GM12878 (cell line): Measurements from ENCODE around the gene CAP2.

Experiments
- BHLHE40 ChIP-seq, 2 experiments: fragments of 450-650 bp in 1 of 2; IDR thresholded peaks; 2 replicates each; pipeline ENCODE4 v1.6.1; 2011 to 2017; ENCODE audit warnings: low read depth in 2 of 2, borderline replicate concordance in 1 of 2, improper control_type of control experiment in 1 of 2, low read length in 1 of 2, mild to moderate bottlenecking in 1 of 2
- CTCF ChIP-seq, 3 experiments: IDR thresholded peaks in 2 of 3; conservative IDR thresholded peaks in 1 of 3; 2 replicates each; pipeline ENCODE4 v1.5.1; 2011; ENCODE audit warnings: low read depth in 3 of 3, low read length in 3 of 3, mild to moderate bottlenecking in 3 of 3, control low read depth in 2 of 3, moderate library complexity in 2 of 3, inconsistent platforms in 1 of 3, mixed read lengths in 1 of 3; ENCODE audit not compliant: control insufficient read depth in 2 of 3, insufficient read depth in 1 of 3; ENCODE audit errors: extremely low read depth in 1 of 3
- MAX ChIP-seq: IDR thresholded peaks from 2 replicates; pipeline ENCODE4 v1.6.1; 2012; ENCODE audit warnings: low read depth, low read length, improper control_type of control experiment
- NR2C1 ChIP-seq: fragments of 450-650 bp; IDR thresholded peaks from 2 replicates; pipeline ENCODE4 v1.6.1; 2017; ENCODE audit warnings: antibody characterized with exemption, mild to moderate bottlenecking, moderate library complexity
- POLR2A ChIP-seq: IDR thresholded peaks from 2 replicates; pipeline ENCODE4 v1.6.1; 2011; ENCODE audit warnings: low read depth, mild to moderate bottlenecking, low read length
- RAD51 ChIP-seq: fragments of 450-650 bp; IDR thresholded peaks from 2 replicates; pipeline ENCODE4 v1.6.1; 2016; ENCODE audit warnings: moderate library complexity, mild to moderate bottlenecking, inconsistent platforms
- RELA ChIP-seq: fragments of 450-650 bp; IDR thresholded peaks from 2 replicates; pipeline ENCODE4 v1.8.0; 2014; ENCODE audit warnings: borderline replicate concordance; ENCODE audit not compliant: partially characterized antibody
- SPI1 ChIP-seq: IDR thresholded peaks from 2 replicates; pipeline ENCODE4 v1.6.1; 2011; ENCODE audit warnings: low read depth, mild to moderate bottlenecking, low read length, moderate library complexity, borderline replicate concordance; ENCODE audit not compliant: insufficient read depth
- YBX1 ChIP-seq: fragments of 450-650 bp; IDR thresholded peaks from 2 replicates; pipeline ENCODE4 v1.6.1; 2016; ENCODE audit warnings: antibody characterized with exemption
- YY1 ChIP-seq: IDR thresholded peaks from 2 replicates; pipeline ENCODE4 v1.6.1; 2011; ENCODE audit warnings: low read depth, mild to moderate bottlenecking, low read length
- ZNF24 ChIP-seq: fragments of 450-650 bp; IDR thresholded peaks from 2 replicates; pipeline ENCODE4 v1.6.1; 2017; ENCODE audit warnings: antibody characterized with exemption, mild to moderate bottlenecking

DNA sequence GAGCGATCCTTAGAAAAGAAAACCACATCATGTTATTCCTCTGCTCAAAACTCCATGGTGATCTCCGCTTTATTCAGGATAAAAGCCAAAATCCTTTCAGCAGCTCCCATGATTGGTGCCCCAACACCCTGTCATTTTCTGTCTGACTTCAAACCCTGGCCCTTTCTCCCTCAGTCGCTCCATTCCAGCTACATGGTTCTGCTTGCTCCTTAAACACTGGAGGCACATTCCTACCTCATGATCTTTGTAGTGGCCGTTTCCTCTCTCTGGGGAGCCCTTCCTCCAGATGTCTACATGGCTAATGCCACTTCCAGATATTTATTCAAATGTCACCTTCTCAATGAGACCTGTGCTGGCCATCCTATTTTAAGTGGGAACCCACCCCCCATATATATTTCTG is 100.8 kb downstream of the CAP2 start:
- TF ChIP-seq CTCF (IDR thresholded peaks at IDR 0.05 in 2 of 3, conservative IDR thresholded peaks at IDR 0.05 in 1 of 3; ENCODE audit: control insufficient read depth in 2 of 3, extremely low read depth in 1 of 3, insufficient read depth in 1 of 3, low read depth in 3 of 3, low read length in 3 of 3) (no peak), BHLHE40 (IDR thresholded peaks at IDR 0.05; ENCODE audit: borderline replicate concordance in 1 of 2, low read depth in 2 of 2, low read length in 1 of 2) (no peak), MAX (no peak), ZNF24 (no peak), POLR2A (no peak), SPI1 (no peak), NR2C1 (no peak), YY1 (no peak), YBX1 (no peak), RELA (no peak), RAD51 (no peak)
